ENCODE results near the gene SLC35B1.

SLC35B1 gene

GRCh38 chr17:49707608-49708514 is at the start of gene SLC35B1:
TSS of gene SLC35B1 (minus strand) at chr17:49707964. CDS start at chr17:49707833, 131 bp downstream.
- DNase-seq (ENCODE audit: extremely low read depth, low read depth), result peak; percentile 97
- peak; percentile 96 for TF ChIP-seq CTCF (IDR thresholded peaks at IDR 0.05; ENCODE audit: low read depth, low read length)

GRCh38 chr17:49757151-49757777 is 49.5 kb upstream of the SLC35B1 start:
- no peak for DNase-seq (ENCODE audit: extremely low read depth, low read depth)
- TF ChIP-seq CTCF (IDR thresholded peaks at IDR 0.05; ENCODE audit: low read depth, low read length), result no peak

GRCh38 chr17:49756323-49757150 is 48.8 kb upstream of the SLC35B1 start:
- TF ChIP-seq CTCF (IDR thresholded peaks at IDR 0.05; ENCODE audit: low read depth, low read length), result no peak
- DNase-seq (ENCODE audit: extremely low read depth, low read depth), result no peak

GRCh38 chr17:49755663-49756283 is 48.0 kb upstream of the SLC35B1 start:
- TF ChIP-seq CTCF (IDR thresholded peaks at IDR 0.05; ENCODE audit: low read depth, low read length), result no peak
- no peak for DNase-seq (ENCODE audit: extremely low read depth, low read depth)

GRCh38 chr17:49753959-49754391 is 46.2 kb upstream of the SLC35B1 start:
- no peak for TF ChIP-seq CTCF (IDR thresholded peaks at IDR 0.05; ENCODE audit: low read depth, low read length)
- no peak for DNase-seq (ENCODE audit: extremely low read depth, low read depth)

- TF ChIP-seq CTCF (IDR thresholded peaks at IDR 0.05; ENCODE audit: low read depth, low read length), result no peak
- DNase-seq (ENCODE audit: extremely low read depth, low read depth), result no peak
Observed at GRCh38 chr17:49752508-49752907, 44.7 kb upstream of the SLC35B1 start.
